Progenitor cell of endocrine pancreas (in vitro differentiated cells): ENCODE measurements around the gene NPR2. TPM values are rescaled to one million over a fixed set of nuclear protein-coding genes. Genes with fewer than 3 reads are reported as not detected.

Source experiments
- DNase-seq: peaks from one replicate; pipeline ENCODE4 v3.0.0; 2021; ENCODE audit warnings: low spot score; ENCODE audit not compliant: unreplicated experiment
- H3K27ac Mint-ChIP-seq: 2 replicates; pipeline ENCODE4 v1.8.0; 2021; ENCODE audit warnings: mild to moderate bottlenecking, moderate library complexity, mixed read lengths
- H3K27me3 Mint-ChIP-seq: 2 replicates; pipeline ENCODE4 v1.8.0; 2021; ENCODE audit warnings: mixed read lengths
- H3K36me3 Mint-ChIP-seq: 2 replicates; pipeline ENCODE4 v1.8.0; 2022; ENCODE audit warnings: mixed read lengths; ENCODE audit not compliant: insufficient read depth
- H3K4me1 Mint-ChIP-seq: 2 replicates; pipeline ENCODE4 v1.8.0; 2021; ENCODE audit warnings: low read depth, mixed read lengths
- H3K4me3 Mint-ChIP-seq: 2 replicates; pipeline ENCODE4 v1.8.0; 2021; ENCODE audit warnings: low read depth, mild to moderate bottlenecking, moderate library complexity, mixed read lengths
- H3K9me3 Mint-ChIP-seq: 2 replicates; pipeline ENCODE4 v1.8.0; 2021; ENCODE audit warnings: low read depth, mixed read lengths
- total RNA-seq: library from RNA; stranded (reverse); gene quantifications from 2 replicates; pipeline ENCODE4 v1.2.1, GENCODE V29; 2021
- TF ChIP-seq, protein P1 (sequence below): fragments of 200-600 bp; sonication (generic); IDR thresholded peaks from one replicate; pipeline ENCODE4 v1.5.0; 2021; ENCODE audit warnings: antibody characterized with exemption, mild to moderate bottlenecking; ENCODE audit not compliant: unreplicated experiment

Gene NPR2
- total RNA-seq, 1 donor from 2014 or later: 23.4 TPM

GRCh38 chr9:35829764-35830096, 38.3 kb downstream of the NPR2 start:
- Mint-ChIP-seq H3K4me1 (peaks cover 31% of the 10 kb centered on the region), H3K27me3 (peaks cover 3% of the 10 kb centered on the region), H3K4me3 (peak overlapping the region; percentile 81), H3K36me3 (no peaks in the 10 kb centered on the region), H3K27ac (peak overlapping the region; percentile 72), H3K9me3 (no peaks in the 10 kb centered on the region)
- DNase-seq: no peak
- TF ChIP-seq, protein P1, sequence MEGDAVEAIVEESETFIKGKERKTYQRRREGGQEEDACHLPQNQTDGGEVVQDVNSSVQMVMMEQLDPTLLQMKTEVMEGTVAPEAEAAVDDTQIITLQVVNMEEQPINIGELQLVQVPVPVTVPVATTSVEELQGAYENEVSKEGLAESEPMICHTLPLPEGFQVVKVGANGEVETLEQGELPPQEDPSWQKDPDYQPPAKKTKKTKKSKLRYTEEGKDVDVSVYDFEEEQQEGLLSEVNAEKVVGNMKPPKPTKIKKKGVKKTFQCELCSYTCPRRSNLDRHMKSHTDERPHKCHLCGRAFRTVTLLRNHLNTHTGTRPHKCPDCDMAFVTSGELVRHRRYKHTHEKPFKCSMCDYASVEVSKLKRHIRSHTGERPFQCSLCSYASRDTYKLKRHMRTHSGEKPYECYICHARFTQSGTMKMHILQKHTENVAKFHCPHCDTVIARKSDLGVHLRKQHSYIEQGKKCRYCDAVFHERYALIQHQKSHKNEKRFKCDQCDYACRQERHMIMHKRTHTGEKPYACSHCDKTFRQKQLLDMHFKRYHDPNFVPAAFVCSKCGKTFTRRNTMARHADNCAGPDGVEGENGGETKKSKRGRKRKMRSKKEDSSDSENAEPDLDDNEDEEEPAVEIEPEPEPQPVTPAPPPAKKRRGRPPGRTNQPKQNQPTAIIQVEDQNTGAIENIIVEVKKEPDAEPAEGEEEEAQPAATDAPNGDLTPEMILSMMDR: no peak

GRCh38 chr9:35831040-35831439, 39.6 kb downstream of the NPR2 start:
- TF ChIP-seq, protein P1: no peak
- DNase-seq: no peak
- Mint-ChIP-seq H3K4me3 (peak overlapping the region; percentile 17), H3K4me1 (peaks cover 39% of the 10 kb centered on the region), H3K27me3 (peaks cover 3% of the 10 kb centered on the region), H3K9me3 (no peaks in the 10 kb centered on the region), H3K27ac (no peak overlapping the region), H3K36me3 (no peaks in the 10 kb centered on the region)

- Mint-ChIP-seq H3K27ac (peak overlapping the region; percentile 29), H3K27me3 (no peaks in the 10 kb centered on the region)
- TF ChIP-seq, protein P1: no peak
These were observed 41.4 kb downstream of the NPR2 start for GRCh38 chr9:35832814-35833213.

DNA sequence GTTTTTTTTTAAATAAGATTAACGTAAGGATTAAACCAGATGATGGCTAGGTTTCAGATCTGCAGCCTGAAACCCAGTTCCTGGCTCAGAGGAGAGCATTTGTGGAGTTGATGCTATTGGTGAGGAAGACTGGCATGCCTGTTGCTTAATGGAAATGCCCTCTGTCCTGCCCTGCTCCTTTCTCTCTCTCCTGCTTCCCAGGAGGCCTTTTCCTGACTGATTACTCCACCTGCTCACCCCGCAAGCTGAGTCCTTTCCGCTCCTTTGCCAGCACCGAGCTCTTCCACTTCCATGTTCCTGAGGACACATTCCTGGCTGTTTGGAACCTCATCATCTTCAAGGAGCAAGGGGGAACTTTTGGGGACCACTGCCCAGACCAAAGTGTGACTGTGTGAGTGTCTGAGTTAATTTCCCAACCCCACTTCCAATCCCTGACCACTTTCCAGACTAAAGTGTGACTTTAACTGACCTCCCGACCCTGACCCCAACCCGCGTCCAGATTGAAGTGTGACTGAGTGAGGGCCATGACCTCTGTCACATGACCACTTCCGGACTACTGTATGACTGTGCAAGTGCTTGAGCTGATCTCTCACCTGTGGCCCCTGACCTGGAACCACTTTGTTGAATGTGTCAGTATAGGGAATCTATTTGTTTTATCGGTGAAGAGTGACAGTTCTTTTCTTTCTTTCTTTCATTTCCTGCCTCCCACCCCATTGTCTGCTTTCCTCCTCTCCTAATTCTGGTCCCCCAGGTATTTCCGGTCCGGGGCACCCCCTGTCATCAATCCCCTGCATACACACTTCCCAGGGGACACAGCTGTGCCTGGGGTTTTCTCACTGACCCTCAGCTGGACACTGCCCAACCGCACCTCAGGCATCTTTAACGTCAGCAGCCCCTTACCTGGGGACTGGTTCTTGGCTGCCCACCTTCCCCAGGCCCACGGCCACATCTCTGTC, 43.1 kb downstream of the NPR2 start:
- Mint-ChIP-seq H3K9me3 (no peaks in the 10 kb centered on the region), H3K4me3 (no peak overlapping the region), H3K4me1 (peaks cover 31% of the 10 kb centered on the region), H3K36me3 (peaks cover 3% of the 10 kb centered on the region), H3K27me3 (no peaks in the 10 kb centered on the region), H3K27ac (peak overlapping the region; percentile 43)
- TF ChIP-seq, protein P1: no peak
- DNase-seq: no peak

More at GRCh38 chr9:35832814-35833213, 41.4 kb downstream of the NPR2 start:
- H3K9me3 Mint-ChIP-seq: no peaks in the 10 kb centered on the region
- H3K4me3 Mint-ChIP-seq: no peak overlapping the region
- H3K36me3 Mint-ChIP-seq: no peaks in the 10 kb centered on the region
- DNase-seq: no peak
- peaks cover 39% of the 10 kb centered on the region for H3K4me1 Mint-ChIP-seq

GRCh38 chr9:35835216-35835632, 43.8 kb downstream of the NPR2 start:
- Mint-ChIP-seq H3K27ac (no peak overlapping the region), H3K4me1 (peaks cover 24% of the 10 kb centered on the region), H3K36me3 (peaks cover 6% of the 10 kb centered on the region), H3K27me3 (no peaks in the 10 kb centered on the region), H3K9me3 (no peaks in the 10 kb centered on the region), H3K4me3 (no peak overlapping the region)
- TF ChIP-seq, protein P1: peak; percentile 49
- DNase-seq: no peak
